Eye (tissue), 1 donor: ENCODE measurements around the gene HSDL2.
A peak's percentile ranks its signal among the peaks of the same experiment; 100 is the strongest.

Experiments
- DNase-seq: peaks from one replicate; pipeline ENCODE4 v3.0.0-alpha.2; 2015

Gene HSDL2

GRCh38 chr9:112465352-112465751 is 85.4 kb downstream of the HSDL2 start:
- DNase-seq: no peak

- no peak for DNase-seq
Observed at GRCh38 chr9:112472996-112473395, 93.1 kb downstream of the HSDL2 start.

GRCh38 chr9:112473986-112474385 is 94.1 kb downstream of the HSDL2 start:
- DNase-seq: no peak

- DNase-seq: no peak
Observed at GRCh38 chr9:112475318-112475717, 95.4 kb downstream of the HSDL2 start.

GRCh38 chr9:112477330-112477729 is 97.4 kb downstream of the HSDL2 start:
- no peak for DNase-seq

GRCh38 chr9:112479221-112479620 is 99.3 kb downstream of the HSDL2 start:
- DNase-seq: no peak

- DNase-seq: no peak
Observed at GRCh38 chr9:112484607-112485006, 104.7 kb downstream of the HSDL2 start.

GRCh38 chr9:112485574-112485973 is 105.7 kb downstream of the HSDL2 start:
- no peak for DNase-seq

- peak; percentile 86 for DNase-seq
Observed at GRCh38 chr9:112486221-112487007, 106.5 kb downstream of the HSDL2 start, which contains the start of gene KIAA1958. KIAA1958 (plus strand) TSS chr9:112486827; CDS start chr9:112574081, 87,254 bp downstream.

- DNase-seq: peak; percentile 90
Observed at GRCh38 chr9:112487008-112487798, 107.3 kb downstream of the HSDL2 start.

GRCh38 chr9:112487799-112488340 is 108.0 kb downstream of the HSDL2 start:
- no peak for DNase-seq

- DNase-seq: peak; percentile 52
Observed at GRCh38 chr9:112489039-112489546, 109.2 kb downstream of the HSDL2 start.

GRCh38 chr9:112489876-112490666 is 110.2 kb downstream of the HSDL2 start:
- DNase-seq: peak; percentile 64

GRCh38 chr9:112493393-112494137 is 113.7 kb downstream of the HSDL2 start:
- DNase-seq: no peak

GRCh38 chr9:112494153-112494552 is 114.2 kb downstream of the HSDL2 start:
- no peak for DNase-seq

GRCh38 chr9:112495614-112496013 is 115.7 kb downstream of the HSDL2 start:
- DNase-seq: no peak

- no peak for DNase-seq
Observed at GRCh38 chr9:112496074-112496722, 116.3 kb downstream of the HSDL2 start.

- DNase-seq: no peak
Observed at GRCh38 chr9:112500842-112501241, 120.9 kb downstream of the HSDL2 start.

- no peak for DNase-seq
Observed at GRCh38 chr9:112501287-112501686, 121.4 kb downstream of the HSDL2 start.

GRCh38 chr9:112502175-112502946 is 122.5 kb downstream of the HSDL2 start:
- no peak for DNase-seq

GRCh38 chr9:112503170-112503569 is 123.3 kb downstream of the HSDL2 start:
- DNase-seq: no peak
